MM.1S (cell line): ENCODE results near the gene IRAK2.

Experiments used
- DNase-seq: peaks from one replicate; pipeline ENCODE4 v3.0.0-alpha.2; 2015
- H2AFZ ChIP-seq: fragments of 300-600 bp; sonication (generic); 2 replicates; pipeline ENCODE4 v1.6.0; 2016; ENCODE audit warnings: antibody characterized with exemption, low read length
- H3F3A ChIP-seq: fragments of 300-600 bp; sonication (generic); 2 replicates; pipeline ENCODE4 v1.6.1; 2016; ENCODE audit warnings: mild to moderate bottlenecking, antibody characterized with exemption, low read length, moderate library complexity, mixed read lengths; ENCODE audit not compliant: insufficient read depth
- H3K27ac ChIP-seq: fragments of 300-600 bp; sonication (generic); 2 replicates; pipeline ENCODE4 v1.5.1; 2016; ENCODE audit warnings: mild to moderate bottlenecking, low read length
- H3K27me3 ChIP-seq: fragments of 300-600 bp; sonication (generic); replicated peaks from 2 replicates; pipeline ENCODE4 v1.6.0; 2016; ENCODE audit warnings: low read length; ENCODE audit not compliant: insufficient read depth
- H3K36me3 ChIP-seq: fragments of 300-600 bp; sonication (generic); replicated peaks from 2 replicates; pipeline ENCODE4 v1.6.1; 2016; ENCODE audit warnings: mild to moderate bottlenecking, low read length, mixed read lengths; ENCODE audit not compliant: insufficient read depth
- H3K4me1 ChIP-seq: fragments of 300-600 bp; sonication (generic); 2 replicates; pipeline ENCODE4 v1.6.1; 2016; ENCODE audit warnings: low read length, mixed read lengths
- H3K4me2 ChIP-seq: fragments of 300-600 bp; sonication (generic); 2 replicates; pipeline ENCODE4 v1.6.0; 2016; ENCODE audit warnings: low read depth, low read length
- H3K4me3 ChIP-seq: fragments of 300-600 bp; sonication (generic); 2 replicates; pipeline ENCODE4 v1.5.1; 2016; ENCODE audit warnings: low read length, mixed read lengths
- H3K79me2 ChIP-seq: fragments of 300-600 bp; sonication (generic); 2 replicates; pipeline ENCODE4 v1.6.1; 2016; ENCODE audit warnings: mixed run types, low read length, mixed read lengths
- H3K9ac ChIP-seq: fragments of 300-600 bp; sonication (generic); 2 replicates; pipeline ENCODE4 v1.6.1; 2016; ENCODE audit warnings: low read length, mixed read lengths
- H3K9me2 ChIP-seq: fragments of 300-600 bp; sonication (generic); replicated peaks from 2 replicates; pipeline ENCODE4 v1.6.1; 2016; ENCODE audit warnings: mild to moderate bottlenecking, low read length, mixed read lengths; ENCODE audit not compliant: insufficient read depth
- H3K9me3 ChIP-seq: fragments of 300-600 bp; sonication (generic); replicated peaks from 2 replicates; pipeline ENCODE4 v1.6.1; 2016; ENCODE audit warnings: mild to moderate bottlenecking, low read length, mixed read lengths; ENCODE audit not compliant: insufficient read depth
- H4K20me1 ChIP-seq: fragments of 300-600 bp; sonication (generic); 2 replicates; pipeline ENCODE4 v1.6.1; 2016; ENCODE audit warnings: mild to moderate bottlenecking, low read length, moderate library complexity, mixed read lengths; ENCODE audit not compliant: insufficient read depth
- EZH2 ChIP-seq: fragments of 300-600 bp; sonication (generic); optimal IDR thresholded peaks from 2 replicates; pipeline ENCODE3; 2017; ENCODE audit warnings: low read depth, mild to moderate bottlenecking, antibody characterized with exemption, low read length, mixed read lengths
- EZH2phosphoT487 ChIP-seq: fragments of 300-600 bp; sonication (generic); IDR thresholded peaks from 2 replicates; pipeline ENCODE4 v1.6.1; 2018; ENCODE audit warnings: antibody characterized with exemption, low read length
- TF ChIP-seq, protein P1 (sequence below): fragments of 300-600 bp; sonication (generic); IDR thresholded peaks from 2 replicates; pipeline ENCODE4 v1.5.1; 2016; ENCODE audit warnings: antibody characterized with exemption, low read length, mixed read lengths

Gene IRAK2

DNA sequence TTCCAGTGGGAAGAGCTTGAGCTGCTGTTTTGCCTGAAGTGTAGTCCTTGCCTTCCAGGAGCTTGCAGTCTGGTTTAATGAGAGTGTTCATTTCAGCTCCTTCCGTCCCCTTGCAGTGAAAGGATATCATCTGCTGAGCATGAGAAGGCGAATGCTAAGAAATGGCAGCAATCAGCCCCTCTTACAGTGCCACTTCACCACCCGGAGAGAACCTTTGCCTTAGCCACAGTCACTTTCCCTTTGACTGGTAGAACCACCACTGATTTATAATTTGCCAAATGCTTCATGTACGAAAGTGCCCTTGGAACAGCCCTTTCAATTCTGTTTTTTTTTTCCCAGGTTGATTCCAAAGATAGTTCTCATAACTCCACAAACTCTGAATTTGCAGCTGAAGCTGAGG is 95.1 kb downstream of the IRAK2 start:
- no peaks in the 10 kb centered on the region for H3K4me1 ChIP-seq
- peaks cover 88% of the 10 kb centered on the region for H3K79me2 ChIP-seq
- H3K4me2 ChIP-seq, result no peak overlapping the region
- 0 out of 2 replicates have a peak, but pooled peaks cover 4% of the 10 kb centered on the region for H4K20me1 ChIP-seq
- H3F3A ChIP-seq, result no peaks in the 10 kb centered on the region
- no peak overlapping the region for H2AFZ ChIP-seq
- no peak for DNase-seq
- TF ChIP-seq, protein P1, sequence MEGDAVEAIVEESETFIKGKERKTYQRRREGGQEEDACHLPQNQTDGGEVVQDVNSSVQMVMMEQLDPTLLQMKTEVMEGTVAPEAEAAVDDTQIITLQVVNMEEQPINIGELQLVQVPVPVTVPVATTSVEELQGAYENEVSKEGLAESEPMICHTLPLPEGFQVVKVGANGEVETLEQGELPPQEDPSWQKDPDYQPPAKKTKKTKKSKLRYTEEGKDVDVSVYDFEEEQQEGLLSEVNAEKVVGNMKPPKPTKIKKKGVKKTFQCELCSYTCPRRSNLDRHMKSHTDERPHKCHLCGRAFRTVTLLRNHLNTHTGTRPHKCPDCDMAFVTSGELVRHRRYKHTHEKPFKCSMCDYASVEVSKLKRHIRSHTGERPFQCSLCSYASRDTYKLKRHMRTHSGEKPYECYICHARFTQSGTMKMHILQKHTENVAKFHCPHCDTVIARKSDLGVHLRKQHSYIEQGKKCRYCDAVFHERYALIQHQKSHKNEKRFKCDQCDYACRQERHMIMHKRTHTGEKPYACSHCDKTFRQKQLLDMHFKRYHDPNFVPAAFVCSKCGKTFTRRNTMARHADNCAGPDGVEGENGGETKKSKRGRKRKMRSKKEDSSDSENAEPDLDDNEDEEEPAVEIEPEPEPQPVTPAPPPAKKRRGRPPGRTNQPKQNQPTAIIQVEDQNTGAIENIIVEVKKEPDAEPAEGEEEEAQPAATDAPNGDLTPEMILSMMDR, result no peak
- no peaks in the 10 kb centered on the region for H3K27me3 ChIP-seq
- no peak overlapping the region for H3K9ac ChIP-seq
- no peak overlapping the region for H3K4me3 ChIP-seq
- H3K9me2 ChIP-seq, result no peaks in the 10 kb centered on the region
- H3K9me3 ChIP-seq, result no peaks in the 10 kb centered on the region
- no peak overlapping the region for H3K27ac ChIP-seq
- peaks cover 7% of the 10 kb centered on the region; the same call in 1 of the 2 replicates for H3K36me3 ChIP-seq

DNA sequence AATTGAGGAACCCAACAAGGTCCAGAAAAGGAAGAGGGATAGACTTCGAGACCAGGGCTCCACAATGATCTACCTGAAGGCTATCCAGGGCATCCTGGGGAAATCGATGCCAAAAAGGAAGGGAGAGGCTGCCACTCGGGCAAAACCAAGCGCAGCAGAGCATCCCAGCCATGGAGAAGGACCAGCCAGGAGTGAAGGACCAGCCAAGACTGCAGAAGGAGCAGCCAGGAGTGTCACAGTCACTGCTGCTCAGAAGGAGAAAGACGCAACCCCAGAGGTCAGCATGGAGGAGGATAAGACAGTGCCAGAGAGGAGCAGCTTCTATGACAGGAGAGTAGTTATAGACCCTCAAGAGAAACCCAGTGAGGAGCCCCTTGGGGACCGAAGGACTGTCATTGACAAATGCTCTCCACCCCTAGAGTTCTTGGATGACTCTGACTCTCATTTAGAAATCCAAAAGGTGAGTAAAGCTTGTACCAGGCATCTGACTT is 95.5 kb downstream of the IRAK2 start:
- Histone ChIP-seq H3K27me3 (no peaks in the 10 kb centered on the region), H3K9ac (no peak overlapping the region), H3K4me3 (no peak overlapping the region), H3K9me3 (no peaks in the 10 kb centered on the region), H3F3A (no peaks in the 10 kb centered on the region), H2AFZ (no peak overlapping the region), H3K9me2 (no peaks in the 10 kb centered on the region), H4K20me1 (0 out of 2 replicates have a peak, but pooled peaks cover 4% of the 10 kb centered on the region), H3K4me1 (no peaks in the 10 kb centered on the region), H3K36me3 (peaks cover 7% of the 10 kb centered on the region; the same call in 1 of the 2 replicates), H3K27ac (no peak overlapping the region), H3K79me2 (peaks cover 87% of the 10 kb centered on the region), H3K4me2 (no peak overlapping the region)
- TF ChIP-seq, protein P1, result no peak
- TF ChIP-seq EZH2, result no peak
- TF ChIP-seq EZH2phosphoT487, result no peak
- DNase-seq, result no peak

DNA sequence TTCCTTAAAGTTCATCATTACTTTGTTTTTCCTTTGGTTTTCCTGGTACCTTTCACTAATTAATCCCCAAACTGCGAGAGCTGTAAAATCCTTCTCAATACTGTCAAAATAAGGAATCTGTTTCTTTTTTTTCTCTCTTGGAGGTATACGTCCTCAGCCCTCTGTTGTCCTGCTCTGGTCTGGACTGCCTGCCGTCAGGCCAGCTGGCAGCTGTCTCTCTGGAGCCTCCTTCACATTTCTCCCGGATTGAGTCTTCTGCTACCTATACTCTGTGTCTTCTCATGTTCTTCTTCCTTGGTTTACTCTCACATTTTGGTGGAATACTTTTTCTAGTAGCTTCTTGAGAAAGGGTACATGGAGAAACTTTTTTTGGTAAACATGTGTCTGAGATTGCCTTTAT is 97.3 kb downstream of the IRAK2 start:
- DNase-seq, result no peak
- no peak for TF ChIP-seq EZH2phosphoT487
- TF ChIP-seq EZH2, result no peak
- TF ChIP-seq, protein P1, result no peak
- Histone ChIP-seq H3F3A (no peaks in the 10 kb centered on the region), H3K9ac (no peak overlapping the region), H3K79me2 (peaks cover 88% of the 10 kb centered on the region), H4K20me1 (0 out of 2 replicates have a peak, but pooled peaks cover 4% of the 10 kb centered on the region), H3K9me2 (no peaks in the 10 kb centered on the region), H3K4me1 (no peaks in the 10 kb centered on the region), H3K36me3 (peaks cover 11% of the 10 kb centered on the region), H3K4me2 (no peak overlapping the region), H3K27ac (no peak overlapping the region), H2AFZ (no peak overlapping the region), H3K9me3 (no peaks in the 10 kb centered on the region), H3K4me3 (no peak overlapping the region), H3K27me3 (no peaks in the 10 kb centered on the region)
